DMS153 treated with DMSO at 0.1 percent for 48 hours (cell line): Measurements from ENCODE around the gene FILIP1L.

Experiments used
- DNase-seq: peaks from one replicate; lab custom pipeline; 2025; ENCODE audit not compliant: unreplicated experiment; lab: John Stamatoyannopoulos, UW

Gene FILIP1L

DNA sequence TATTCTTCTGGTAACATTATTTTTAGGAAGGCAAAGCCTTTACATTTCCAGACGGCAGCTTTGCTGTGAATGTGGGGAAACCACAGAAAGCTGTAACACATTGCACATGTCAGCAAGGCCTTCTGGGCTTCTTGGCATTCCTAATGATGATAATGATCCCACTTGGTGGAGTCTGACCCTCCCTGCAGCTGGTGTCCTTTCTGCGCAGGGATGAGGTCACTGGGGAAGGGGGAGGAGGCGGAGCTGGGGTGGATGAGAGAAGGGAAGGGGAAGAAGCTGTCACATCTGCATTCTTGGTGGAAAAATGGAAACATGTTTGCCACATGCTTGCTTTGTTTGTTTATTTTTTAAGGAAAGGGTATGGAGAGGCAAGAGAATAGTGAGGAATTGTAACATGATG, 68.6 kb downstream of the FILIP1L start:
- DNase-seq = no peak

- DNase-seq = no peak
These were observed 69.9 kb downstream of the FILIP1L start for GRCh38 chr3:100044369-100044768.

DNA sequence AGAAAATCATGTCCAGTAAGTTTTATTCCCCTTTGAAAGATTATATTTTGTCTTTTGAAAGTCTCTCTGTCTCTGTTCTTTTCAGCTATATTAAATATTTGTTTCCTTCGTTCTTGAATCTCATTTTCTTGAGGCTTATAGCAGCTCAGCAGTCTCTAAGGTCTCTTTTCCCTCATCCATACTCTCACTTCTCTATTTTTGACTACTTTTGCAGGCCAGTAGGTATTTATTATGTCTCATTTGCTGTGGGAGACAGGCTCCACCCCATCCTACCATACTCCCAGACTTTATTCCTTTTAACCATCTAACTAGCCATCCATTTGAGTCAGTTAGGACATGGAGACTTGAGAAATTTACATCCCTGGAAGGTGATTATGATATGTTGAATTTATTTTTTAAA, 71.0 kb downstream of the FILIP1L start:
- no peak for DNase-seq

DNA sequence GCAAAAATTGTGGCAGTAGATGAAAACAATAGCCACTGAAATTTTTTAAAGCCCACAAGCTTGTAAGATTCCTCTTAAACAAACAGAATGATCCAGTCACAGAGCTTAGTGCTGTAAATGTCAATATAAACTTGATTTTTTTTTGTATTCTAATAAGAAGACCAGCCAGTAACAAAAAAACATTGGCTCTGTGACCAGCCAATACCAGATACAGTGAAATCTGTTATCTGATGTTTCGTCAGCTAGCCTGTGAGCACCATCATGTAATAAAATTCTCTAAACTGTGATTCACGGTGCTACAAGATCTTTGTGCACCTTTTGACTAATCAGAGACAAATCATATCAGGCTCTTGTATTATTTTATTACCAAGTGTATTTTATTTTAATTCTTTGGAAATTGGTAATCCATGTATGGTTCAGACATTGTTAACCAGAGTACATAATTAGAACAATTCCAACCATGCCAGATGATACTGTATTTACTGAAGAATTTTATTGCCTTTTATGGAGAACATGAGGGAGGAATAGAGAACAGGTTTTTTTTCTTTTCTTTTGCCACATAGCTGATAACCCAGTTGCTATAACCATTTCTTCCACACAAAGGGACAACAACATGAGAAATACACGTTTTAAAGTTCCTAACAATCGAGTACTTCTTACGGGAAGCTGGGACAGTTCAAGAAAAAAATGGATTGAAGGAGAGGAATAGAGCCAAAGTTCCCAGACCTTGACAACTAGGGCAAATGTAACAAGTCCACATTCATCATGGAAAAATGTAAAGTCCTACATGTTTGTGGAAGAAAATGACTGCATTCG, 71.9 kb downstream of the FILIP1L start:
- DNase-seq = no peak

DNA sequence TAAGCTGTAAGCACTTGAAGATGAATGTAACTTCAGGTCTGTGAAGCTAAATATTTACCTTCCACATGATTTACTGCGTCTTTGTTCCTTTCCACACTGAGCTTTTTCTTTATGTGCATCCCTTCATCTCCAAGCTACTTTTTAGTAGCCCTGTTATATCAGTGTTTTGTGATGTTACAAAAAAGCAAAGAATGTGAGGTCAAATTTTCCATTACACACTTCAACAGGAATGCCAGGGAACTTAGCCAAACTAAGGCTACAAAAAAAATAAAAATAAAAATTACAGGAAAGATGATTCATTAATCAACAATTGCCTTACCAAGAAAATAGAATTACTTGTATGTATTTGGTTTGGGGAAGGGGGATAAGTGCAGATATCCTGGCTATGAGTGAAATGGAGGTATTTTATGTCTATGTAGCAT, 73.0 kb downstream of the FILIP1L start:
- no peak for DNase-seq

- DNase-seq = no peak
These were observed 73.7 kb downstream of the FILIP1L start for GRCh38 chr3:100040451-100041225.

DNA sequence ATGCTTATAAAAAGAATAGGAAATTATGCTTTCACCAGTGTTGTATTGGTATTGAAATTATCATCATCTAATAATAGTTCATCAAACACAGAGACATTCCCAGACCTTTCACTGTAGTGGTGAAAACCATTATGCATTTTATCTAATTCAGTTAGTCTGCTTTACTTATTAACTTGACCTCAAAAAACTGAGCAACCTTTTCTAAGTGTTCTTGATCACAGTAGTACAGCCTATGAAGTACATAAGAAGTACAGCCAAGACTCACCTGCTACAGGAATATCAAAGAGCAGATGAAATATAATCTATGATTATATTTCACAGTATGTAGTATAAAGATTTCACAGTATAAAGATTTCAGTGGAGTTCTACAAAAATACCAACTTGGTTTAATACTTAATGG, 75.2 kb downstream of the FILIP1L start:
- DNase-seq = no peak

DNA sequence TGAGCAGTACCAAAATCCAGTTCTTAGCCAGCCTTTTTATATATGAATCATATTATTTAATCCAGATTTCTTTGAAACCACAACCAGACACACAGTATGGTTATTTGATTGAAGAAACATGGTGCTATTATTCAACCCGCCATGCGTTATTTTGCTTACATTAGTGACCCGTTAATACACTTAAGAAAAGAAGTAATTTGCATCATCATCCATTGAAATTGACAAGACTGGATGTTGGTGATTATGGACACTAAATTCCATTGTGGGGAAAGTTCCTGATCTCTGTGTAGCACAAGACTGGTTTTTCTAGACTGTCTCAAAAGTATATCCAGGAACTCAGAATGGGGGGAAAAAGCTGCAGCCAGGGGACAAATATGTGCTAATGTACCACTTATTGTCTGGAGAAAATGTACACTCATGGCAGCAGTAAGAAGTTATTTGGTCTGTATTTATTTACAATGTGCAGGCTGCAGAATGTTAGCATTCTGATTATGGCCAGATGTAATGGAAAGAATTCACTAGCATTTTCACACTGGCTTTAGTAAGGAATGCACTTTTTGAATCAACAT, 80.3 kb downstream of the FILIP1L start:
- no peak for DNase-seq

- DNase-seq = no peak
These were observed 81.1 kb downstream of the FILIP1L start for GRCh38 chr3:100033184-100033583.

DNA sequence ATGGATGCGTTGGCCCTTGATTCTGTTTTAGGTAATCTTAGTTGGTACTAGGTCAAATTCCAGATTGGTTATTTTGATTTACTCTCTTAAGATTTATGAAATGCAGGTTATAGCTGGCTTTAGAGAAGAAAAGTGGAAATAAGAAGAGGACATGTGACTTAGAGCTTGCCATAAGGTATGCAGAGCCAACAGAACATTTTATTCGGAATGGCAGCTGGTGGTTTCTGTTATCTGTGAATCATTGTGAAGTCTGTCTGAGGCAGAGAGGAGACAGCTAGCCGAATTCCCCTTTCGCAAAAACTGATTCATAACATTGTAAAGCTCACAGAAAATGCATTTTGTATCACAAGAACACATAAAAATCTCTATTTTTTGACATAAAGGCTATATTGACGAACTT, 82.1 kb downstream of the FILIP1L start:
- DNase-seq = no peak

DNA sequence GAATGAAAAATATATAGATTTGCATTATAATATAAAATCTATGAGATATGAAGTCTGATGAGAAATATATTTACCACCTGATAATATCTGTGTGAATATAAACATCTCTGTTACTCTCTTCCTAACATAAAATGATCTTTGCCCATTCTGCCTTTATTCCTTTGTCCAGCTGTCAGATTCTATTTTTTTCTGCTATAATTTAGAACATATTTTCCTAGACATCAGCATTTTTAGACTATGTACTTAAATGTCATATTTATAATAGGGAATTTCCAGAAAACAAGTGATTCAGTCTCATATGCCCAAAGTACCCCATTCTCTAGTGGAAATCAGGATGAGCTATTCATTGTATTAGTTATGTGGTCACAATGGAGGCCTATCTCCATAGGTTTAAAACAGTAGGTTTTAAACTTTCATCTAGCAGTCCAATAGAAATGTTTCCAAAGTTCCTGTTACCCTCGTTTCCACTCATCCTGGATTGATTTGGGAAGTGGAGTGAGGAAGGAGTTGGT, 83.3 kb downstream of the FILIP1L start:
- DNase-seq = no peak

- no peak for DNase-seq
These were observed 84.0 kb downstream of the FILIP1L start for GRCh38 chr3:100030346-100030745.

DNA sequence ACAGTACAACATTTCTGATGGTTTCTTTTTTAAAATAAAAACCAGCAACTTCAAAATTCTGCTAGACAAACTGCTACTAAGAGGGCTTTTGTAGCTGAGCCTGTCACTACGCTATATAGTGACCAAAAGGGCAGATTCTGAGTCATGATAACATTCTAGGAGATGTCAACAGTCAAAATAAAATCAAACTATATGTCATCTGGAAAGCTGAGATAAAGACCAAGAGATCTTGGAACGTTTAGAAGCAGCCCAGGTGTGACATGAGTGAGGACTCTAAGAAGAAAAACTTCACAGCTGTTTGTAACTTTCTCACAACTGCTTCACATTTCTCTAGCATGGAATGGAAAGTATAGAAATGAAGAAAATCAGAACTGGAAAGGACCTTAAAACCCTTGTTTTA, 84.6 kb downstream of the FILIP1L start:
- no peak for DNase-seq

DNA sequence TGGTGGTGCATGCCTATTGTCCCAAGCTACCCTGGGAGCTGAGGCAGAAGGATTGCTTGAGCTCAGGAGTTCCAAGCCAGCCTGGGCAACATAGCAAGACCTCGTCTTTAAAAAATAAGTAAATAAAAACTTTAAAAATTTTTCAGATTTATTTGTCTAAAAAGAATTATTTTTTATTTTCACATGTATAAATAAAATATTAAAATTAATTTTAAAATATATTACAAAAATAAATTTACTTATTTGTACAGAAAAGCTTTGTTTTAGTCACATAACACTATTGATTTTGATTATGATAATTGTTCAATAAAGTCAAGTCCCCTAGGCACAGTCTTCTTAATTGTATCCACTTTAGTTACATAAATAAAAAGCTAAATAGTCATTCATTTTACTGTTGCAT, 85.2 kb downstream of the FILIP1L start:
- DNase-seq = no peak

GRCh38 chr3:100027321-100027720, 87.0 kb downstream of the FILIP1L start:
- DNase-seq = no peak

DNA sequence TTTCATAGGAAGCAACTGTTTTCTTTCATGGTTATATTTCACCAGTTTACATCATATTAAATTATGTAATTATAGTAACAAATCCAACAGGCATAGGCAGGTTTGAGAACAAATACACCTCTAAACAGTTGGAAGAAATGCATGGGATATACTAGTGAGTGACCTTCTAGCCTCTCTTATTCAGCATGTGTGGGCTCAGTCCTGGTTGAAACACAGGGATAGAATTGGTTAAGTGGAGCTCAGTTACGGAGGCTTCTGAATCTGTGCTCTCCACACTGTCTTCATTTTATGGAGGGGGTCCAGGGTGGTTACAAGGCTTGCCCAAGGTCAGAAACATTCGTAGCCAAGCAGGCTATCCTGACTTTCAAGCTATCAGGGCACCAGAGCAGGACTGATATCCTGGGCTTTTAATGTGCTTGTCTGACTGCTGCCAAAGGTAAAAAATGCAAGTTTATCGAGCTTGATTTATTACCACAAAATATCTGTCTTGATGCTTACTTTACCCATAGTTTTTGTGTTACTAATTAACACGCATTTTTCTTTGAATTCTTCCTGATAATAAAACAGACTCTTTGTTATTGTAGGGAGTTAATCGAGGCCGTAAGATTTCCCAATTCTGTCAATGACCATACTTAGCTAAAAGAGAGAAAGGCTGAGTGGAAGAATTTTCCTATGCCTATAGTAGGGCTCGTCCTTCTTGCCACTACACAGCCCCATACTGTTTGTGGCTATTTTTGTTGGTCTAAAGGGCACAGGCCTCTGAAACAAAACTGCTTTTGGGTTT, 89.6 kb downstream of the FILIP1L start:
- DNase-seq = no peak

DNA sequence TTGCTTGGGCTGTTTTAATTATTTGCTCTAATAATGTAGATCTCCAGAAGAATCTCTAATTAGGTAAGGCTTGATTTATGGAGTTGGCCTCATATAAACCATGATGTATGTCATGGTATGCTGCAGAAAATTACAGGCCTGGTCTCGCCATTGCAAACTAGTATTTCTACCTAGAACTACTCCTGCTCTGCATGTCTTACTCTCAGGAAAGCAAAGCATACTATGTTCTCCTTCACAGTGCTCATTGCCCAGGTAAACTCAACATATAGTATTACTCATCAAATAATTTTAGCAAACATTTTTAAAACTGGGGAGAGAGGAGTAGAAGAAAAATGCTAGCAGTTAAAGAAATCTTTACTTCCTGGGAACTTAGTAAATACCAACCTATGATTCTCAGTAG, 90.7 kb downstream of the FILIP1L start:
- no peak for DNase-seq

- peak; percentile 63 for DNase-seq
These were observed 91.2 kb downstream of the FILIP1L start for GRCh38 chr3:100023150-100023549.

- no peak for DNase-seq
These were observed 91.8 kb downstream of the FILIP1L start for GRCh38 chr3:100022506-100022905.

GRCh38 chr3:100020876-100021644, 93.2 kb downstream of the FILIP1L start:
- DNase-seq = no peak
